Measurements from ENCODE around the gene GFRA1.

GRCh38 chr10:116082762-116083161, 190.2 kb downstream of the GFRA1 start:
- TF ChIP-seq CTCF (conservative IDR thresholded peaks at IDR 0.05 in 1 of 2, IDR thresholded peaks at IDR 0.05 in 1 of 2; ENCODE audit: low read depth in 1 of 2, low read length in 2 of 2): no peak
- TF ChIP-seq EZH2 (IDR thresholded peaks at IDR 0.05; ENCODE audit: low read length, missing control alignments): no peak
